Epithelial cell of proximal tubule (primary cell): ENCODE data around the gene CENPE. TPM values are rescaled to one million over a fixed set of nuclear protein-coding genes. Genes with fewer than 3 reads are reported as not detected.
"Not testable (repeated sequence)": the region's sequence is repeated elsewhere in the genome, so short reads cannot be mapped to it uniquely, and the experiment has no call there.

Experiments used
- DNase-seq: peaks from one replicate; pipeline ENCODE4 v3.0.0-alpha.2; 2011; ENCODE audit warnings: low read depth
- H3K4me3 ChIP-seq: 2 replicates; pipeline ENCODE4 v1.5.1; 2011; ENCODE audit warnings: low read depth, mild to moderate bottlenecking, low read length
- CTCF ChIP-seq: conservative IDR thresholded peaks from 2 replicates; pipeline ENCODE4 v1.5.1; 2012; ENCODE audit warnings: low read depth, mild to moderate bottlenecking, low read length
- total RNA-seq: library from RNA; depleted of rRNA; stranded (reverse); fragments of >200 nt; gene quantifications from 2 replicates; pipeline ENCODE4 v1.2.3, GENCODE V29; 2015

CENPE gene
- total RNA-seq, 1 donor from 2014 or later: 24.3 TPM

- H3K4me3 ChIP-seq: no peak overlapping the region
- no peak for TF ChIP-seq CTCF
- DNase-seq: no peak
Measured at GRCh38 chr4:103201253-103201652, 3.1 kb upstream of the CENPE start.

- DNase-seq: no peak
- peak overlapping the region; percentile 64 for H3K4me3 ChIP-seq
Measured at GRCh38 chr4:103199009-103199408, 866 bp upstream of the CENPE start.

DNA sequence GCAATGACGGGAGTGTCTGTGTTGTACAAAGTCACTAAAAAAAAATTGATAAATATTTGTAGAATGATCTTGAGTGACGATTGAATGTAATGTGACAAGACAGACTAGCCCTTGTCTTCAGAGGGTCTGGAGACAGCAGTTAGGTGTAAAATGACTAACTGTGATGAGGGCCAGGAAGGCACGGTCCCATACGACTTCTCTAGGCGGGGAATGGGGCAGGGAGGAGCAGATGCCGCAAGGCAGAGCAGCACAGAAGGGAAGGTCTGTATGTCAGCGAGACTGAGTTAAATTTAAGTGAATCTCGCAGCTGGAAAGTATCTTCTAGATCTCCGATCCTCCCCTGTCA, 405 bp downstream of the CENPE start:
- no peak for DNase-seq
- TF ChIP-seq CTCF: no peak
- peak overlapping the region; percentile 64 for H3K4me3 ChIP-seq

More at GRCh38 chr4:103199009-103199408, 866 bp upstream of the CENPE start:
- no peak for TF ChIP-seq CTCF

DNA sequence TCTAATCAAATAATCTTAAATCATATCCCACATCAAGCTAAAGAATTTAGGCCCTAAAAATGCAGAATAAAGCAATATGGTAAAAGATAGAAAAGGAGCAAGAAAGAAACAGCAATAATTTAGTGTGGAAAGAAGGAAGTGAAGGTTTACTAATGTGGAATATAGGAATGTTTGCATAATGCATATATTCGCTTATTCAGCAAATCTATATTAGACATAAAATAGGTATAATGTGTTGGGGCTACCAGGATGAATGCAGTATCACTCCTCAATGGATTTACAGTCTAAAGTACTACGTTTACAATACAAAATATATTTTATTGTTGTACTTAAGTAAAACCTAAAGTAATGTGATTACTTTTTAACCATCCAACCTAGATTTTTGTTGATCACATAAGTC, 4.7 kb downstream of the CENPE start:
- no peak for TF ChIP-seq CTCF

GRCh38 chr4:103171006-103171405, 27.1 kb downstream of the CENPE start:
- no peak for TF ChIP-seq CTCF
- no peak for DNase-seq
- no peak overlapping the region for H3K4me3 ChIP-seq

More for the DNA sequence above, 4.7 kb downstream of the CENPE start:
- DNase-seq: no peak
- no peak overlapping the region for H3K4me3 ChIP-seq

DNA sequence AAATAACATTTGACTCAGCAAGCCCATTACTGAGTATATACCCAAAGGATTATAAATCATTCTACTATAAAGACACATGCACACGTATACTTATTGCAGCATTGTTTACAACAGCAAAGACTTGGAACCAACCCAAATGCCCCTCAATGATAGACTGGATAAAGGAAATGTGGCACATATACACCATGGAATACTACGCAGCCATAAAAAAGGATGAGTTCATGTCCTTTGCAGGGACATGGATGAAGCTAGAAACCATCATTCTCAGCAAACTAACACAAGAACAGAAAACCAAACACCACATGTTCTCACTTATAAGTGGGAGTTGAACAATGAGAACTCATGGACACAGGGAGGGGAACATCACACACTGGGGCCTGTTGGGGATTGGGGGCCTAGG, 28.4 kb downstream of the CENPE start:
- DNase-seq, H3K4me3 ChIP-seq: not testable (repeated sequence)

DNA sequence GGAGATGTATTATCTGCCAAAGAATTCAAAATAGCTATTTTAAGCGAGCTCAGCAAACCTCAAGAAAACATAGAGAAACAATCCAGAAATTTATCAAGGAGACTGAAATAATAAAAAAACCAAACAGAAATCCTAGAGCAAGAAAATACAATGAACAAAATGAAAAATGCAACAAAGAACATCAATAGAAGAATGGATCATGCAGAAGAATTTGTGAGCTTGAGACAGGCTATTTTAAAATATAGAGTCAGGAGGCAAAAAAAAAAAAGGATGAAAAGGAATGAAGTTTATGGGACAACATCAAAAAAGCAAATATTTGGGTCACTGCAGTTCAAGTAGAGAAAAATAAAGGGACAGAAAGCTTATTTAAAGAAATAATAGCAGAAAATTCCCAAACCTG, 29.1 kb downstream of the CENPE start:
- no peak for DNase-seq
- no peak overlapping the region for H3K4me3 ChIP-seq
- no peak for TF ChIP-seq CTCF

GRCh38 chr4:103162176-103162575, 36.0 kb downstream of the CENPE start:
- no peak overlapping the region for H3K4me3 ChIP-seq
- DNase-seq: no peak
- no peak for TF ChIP-seq CTCF
